H1 (cell line): ENCODE results near the gene FHOD1. TPM values are rescaled to one million over a fixed set of nuclear protein-coding genes. Genes with fewer than 3 reads are reported as not detected.

Experiments used
- CTCF ChIA-PET: fragments of 300-600 bp; sonication (Branson Sonifier 250); formaldehyde crosslinking; loops from one replicate; lab custom pipeline; 2021; ENCODE audit not compliant: partially characterized antibody; lab: Charles Lee
- POLR2A ChIA-PET: fragments of 300-600 bp; sonication (Branson Sonifier 250); formaldehyde crosslinking; loops from one replicate; lab custom pipeline; 2021; ENCODE audit warnings: inconsistent platforms; ENCODE audit not compliant: partially characterized antibody; lab: Charles Lee
- DNase-seq, 2 experiments: peaks; one replicate each; pipeline versions ENCODE4 v3.0.0 to v3.0.0-alpha.2; 2010 to 2022; ENCODE audit warnings: low spot score in 2 of 2, low read depth in 1 of 2, mixed read lengths in 1 of 2
- FAIRE-seq: peaks from 2 replicates; lab custom pipeline; 2011; peaks lifted over from hg19 to GRCh38; lab: Jason Lieb, UNC
- H2AFZ ChIP-seq: 2 replicates; pipeline ENCODE4 v1.8.1; 2012; ENCODE audit warnings: low read length, inconsistent platforms
- H2AK5ac ChIP-seq: 2 replicates; pipeline ENCODE4 v1.6.1; 2013; ENCODE audit warnings: low read depth, low read length
- H2BK120ac ChIP-seq: replicated peaks from 2 replicates; pipeline ENCODE3; 2013; ENCODE audit warnings: low read depth, low read length, inconsistent platforms
- H2BK12ac ChIP-seq: 2 replicates; pipeline ENCODE4 v1.6.1; 2013; ENCODE audit warnings: low read depth, low read length
- H2BK15ac ChIP-seq: 2 replicates; pipeline ENCODE4 v1.6.1; 2013; ENCODE audit warnings: low read length
- H2BK20ac ChIP-seq: 2 replicates; pipeline ENCODE4 v1.6.1; 2013; ENCODE audit warnings: low read length
- H2BK5ac ChIP-seq: 2 replicates; pipeline ENCODE4 v1.6.1; 2013; ENCODE audit warnings: low read depth, low read length
- H3K14ac ChIP-seq: 2 replicates; pipeline ENCODE4 v1.6.1; 2013; ENCODE audit warnings: inconsistent platforms; ENCODE audit not compliant: insufficient read length
- H3K18ac ChIP-seq: 2 replicates; pipeline ENCODE4 v1.6.1; 2013; ENCODE audit warnings: low read length; ENCODE audit errors: extremely low read depth
- H3K23ac ChIP-seq: 2 replicates; pipeline ENCODE4 v1.6.1; 2013; ENCODE audit warnings: inconsistent platforms; ENCODE audit not compliant: insufficient read length
- H3K23me2 ChIP-seq: 2 replicates; pipeline ENCODE4 v1.6.1; 2013; ENCODE audit warnings: low read depth, low read length
- H3K27ac ChIP-seq: 2 replicates; pipeline ENCODE4 v1.6.1; 2011; ENCODE audit warnings: low read depth, low read length, inconsistent platforms
- H3K27me3 ChIP-seq, 4 experiments: replicated peaks in 1 of 4; 1 replicate in 1 of 4; 2 replicates in 3 of 4; pipeline versions ENCODE4 v1.6.1 to v1.8.1; 2011 to 2013; ENCODE audit warnings: low read length in 3 of 4, mild to moderate bottlenecking in 3 of 4, inconsistent platforms in 2 of 4, mixed read lengths in 2 of 4, moderate library complexity in 1 of 4; ENCODE audit not compliant: control insufficient read depth in 3 of 4, insufficient read depth in 3 of 4; ENCODE audit errors: extremely low read depth in 1 of 4
- H3K36me3 ChIP-seq, 4 experiments: 2 replicates each; pipeline versions ENCODE4 v1.6.1 to v1.8.1; 2011 to 2013; ENCODE audit warnings: mild to moderate bottlenecking in 4 of 4, low read length in 3 of 4, moderate library complexity in 2 of 4, control low read depth in 1 of 4, inconsistent platforms in 1 of 4; ENCODE audit not compliant: insufficient read depth in 4 of 4, control insufficient read depth in 2 of 4
- H3K4ac ChIP-seq: replicated peaks from 2 replicates; pipeline ENCODE3; 2013; ENCODE audit warnings: low read length, low read depth, mixed read lengths, inconsistent platforms; ENCODE audit not compliant: insufficient read length
- H3K4me1 ChIP-seq, 4 experiments: replicated peaks in 1 of 4; 1 replicate in 1 of 4; 2 replicates in 3 of 4; pipeline versions ENCODE4 v1.6.1 to v1.8.1; 2011 to 2013; ENCODE audit warnings: low read length in 3 of 4, inconsistent platforms in 2 of 4, mixed read lengths in 1 of 4; ENCODE audit not compliant: insufficient read depth in 4 of 4, control insufficient read depth in 3 of 4
- H3K4me2 ChIP-seq, 2 experiments: 2 replicates each; pipeline versions ENCODE4 v1.6.1 to v1.8.1; 2011 to 2013; ENCODE audit warnings: low read depth in 2 of 2, low read length in 2 of 2, control low read depth in 1 of 2, inconsistent platforms in 1 of 2, mild to moderate bottlenecking in 1 of 2; ENCODE audit not compliant: insufficient read depth in 1 of 2
- H3K4me3 ChIP-seq, 4 experiments: fragments of 200-600, 300-600 bp in 1 of 4; sonication (generic), shearing (Covaris generic), sonication (Bioruptor Twin) in 1 of 4; 2 replicates each; pipeline versions ENCODE4 v1.5.1 to v1.8.1; 2011 to 2016; ENCODE audit warnings: low read length in 4 of 4, low read depth in 3 of 4, control low read depth in 2 of 4, inconsistent platforms in 2 of 4, mild to moderate bottlenecking in 2 of 4, mixed read lengths in 1 of 4, moderate library complexity in 1 of 4; ENCODE audit not compliant: insufficient read depth in 2 of 4; ENCODE audit errors: extremely low read depth in 1 of 4
- H3K56ac ChIP-seq: replicated peaks from 2 replicates; pipeline ENCODE3; 2013; ENCODE audit warnings: low read depth, mild to moderate bottlenecking, mixed read lengths, low read length, inconsistent platforms; ENCODE audit not compliant: insufficient read length
- H3K79me1 ChIP-seq: 2 replicates; pipeline ENCODE4 v1.6.1; 2013; ENCODE audit warnings: low read depth, low read length, control low read depth
- H3K79me2 ChIP-seq, 2 experiments: 2 replicates each; pipeline versions ENCODE4 v1.6.1 to v1.8.1; 2012 to 2013; ENCODE audit warnings: low read length in 2 of 2, mild to moderate bottlenecking in 2 of 2, inconsistent platforms in 1 of 2; ENCODE audit not compliant: insufficient read depth in 2 of 2, control insufficient read depth in 1 of 2
- H3K9ac ChIP-seq, 4 experiments: replicated peaks in 1 of 4; 1 replicate in 1 of 4; 2 replicates in 3 of 4; pipeline versions ENCODE4 v1.6.1 to v1.8.1; 2011 to 2013; ENCODE audit warnings: low read depth in 3 of 4, low read length in 3 of 4, control low read depth in 2 of 4, mild to moderate bottlenecking in 2 of 4, moderate library complexity in 2 of 4, inconsistent platforms in 1 of 4; ENCODE audit errors: extremely low read depth in 1 of 4
- H3K9me3 ChIP-seq, 2 experiments: 2 replicates each; pipeline versions ENCODE4 v1.6.1 to v1.8.1; 2012 to 2013; ENCODE audit warnings: mild to moderate bottlenecking in 2 of 2, moderate library complexity in 2 of 2, control low read depth in 1 of 2, inconsistent platforms in 1 of 2, low read depth in 1 of 2, low read length in 1 of 2, mixed read lengths in 1 of 2; ENCODE audit not compliant: insufficient read depth in 2 of 2
- H4K20me1 ChIP-seq, 2 experiments: replicated peaks in 1 of 2; 2 replicates each; pipeline versions ENCODE3 to v1.8.1; 2011 to 2013; ENCODE audit warnings: inconsistent platforms in 2 of 2, low read length in 2 of 2, mild to moderate bottlenecking in 1 of 2; ENCODE audit not compliant: insufficient read depth in 2 of 2, control insufficient read depth in 1 of 2
- H4K5ac ChIP-seq: 2 replicates; pipeline ENCODE4 v1.6.1; 2013; ENCODE audit warnings: low read length, low read depth, mixed read lengths, inconsistent platforms; ENCODE audit not compliant: insufficient read length
- H4K8ac ChIP-seq: 2 replicates; pipeline ENCODE4 v1.8.0; 2013; ENCODE audit warnings: mild to moderate bottlenecking, moderate library complexity, low read length, inconsistent platforms; ENCODE audit not compliant: insufficient read depth; ENCODE audit errors: extremely low read depth
- H4K91ac ChIP-seq: replicated peaks from 2 replicates; pipeline ENCODE3; 2013; ENCODE audit warnings: low read length, mixed read lengths, inconsistent platforms; ENCODE audit not compliant: insufficient read length
- BACH1 ChIP-seq: IDR thresholded peaks from 2 replicates; pipeline ENCODE4 v1.6.1; 2012; ENCODE audit warnings: low read length, improper control_type of control experiment
- EZH2 ChIP-seq: fragments of 200-600 bp; sonication (generic); IDR thresholded peaks from 2 replicates; pipeline ENCODE4 v1.7.1; 2012; ENCODE audit warnings: low read depth, mild to moderate bottlenecking, moderate library complexity, low read length, inconsistent platforms; ENCODE audit not compliant: severe bottlenecking
- MAFK ChIP-seq: IDR thresholded peaks from 2 replicates; pipeline ENCODE4 v1.6.1; 2012; ENCODE audit warnings: low read depth, mild to moderate bottlenecking, improper control_type of control experiment, low read length
- NANOG ChIP-seq: IDR thresholded peaks from 2 replicates; pipeline ENCODE4 v1.6.1; 2011; ENCODE audit warnings: low read length, low read depth, mild to moderate bottlenecking, inconsistent platforms; ENCODE audit not compliant: insufficient read depth, poor library complexity, severe bottlenecking
- RBBP5 ChIP-seq: IDR thresholded peaks from 2 replicates; pipeline ENCODE4 v1.7.1; 2012; ENCODE audit warnings: low read depth, mild to moderate bottlenecking, inconsistent platforms, low read length, moderate library complexity, borderline replicate concordance
- TEAD4 ChIP-seq: IDR thresholded peaks from 2 replicates; pipeline ENCODE4 v1.6.1; 2012; ENCODE audit warnings: low read depth, low read length, inconsistent platforms, mixed read lengths
- WGBS, 2 experiments: shearing (Covaris generic) in 1 of 2; methylation state at CpG; one replicate each; pipeline versions ENCODE4 v1.1.6 to v1.1.7; 2013 to 2015; ENCODE audit warnings: low lambda C conversion rate in 2 of 2, mixed read lengths in 2 of 2, inconsistent platforms in 1 of 2, low coverage in 1 of 2, missing lambda C conversion rate in 1 of 2; ENCODE audit not compliant: insufficient replicate concordance in 2 of 2, insufficient coverage in 1 of 2, insufficient read length in 1 of 2; ENCODE audit errors: extremely low coverage in 1 of 2, missing lambda C conversion rate in 1 of 2; 5-methylcytosine and 5-hydroxymethylcytosine counted together
- polyA plus RNA-seq, 7 experiments: library from polyadenylated mRNA; depleted of rRNA in 3 of 7; stranded (reverse) in 5 of 7; unstranded in 2 of 7; fragments of >200 nt in 5 of 7; fragments of 200-250 nt in 2 of 7; gene quantifications; 1 replicate in 5 of 7; 2 replicates in 1 of 7; 4 replicates in 1 of 7; pipeline versions ENCODE4 v1.2.1 to v1.2.3, GENCODE V29; 2011 to 2013; ENCODE audit warnings: missing spikeins in 2 of 7, mixed read lengths in 2 of 7
- total RNA-seq: library from RNA; stranded (reverse); fragmentation: NEBNext Ultra II Directional; extraction: Animal tissue kit (Norgen Biotek cat#: 25700); gene quantifications from 2 replicates; pipeline ENCODE4 v1.2.1, GENCODE V29; 2021

Gene FHOD1
- total and polyA plus RNA-seq, 2 of the 8 experiments (the other 6 are each of a cell fraction or from before 2014, with no cell fraction given) = 31.3 to 60.7 TPM

- H3K56ac ChIP-seq = no peak overlapping the region
- no peak overlapping the region for H3K4ac ChIP-seq
- peak overlapping the region; percentile 94 for H2AK5ac ChIP-seq
- no peak overlapping the region for H2BK120ac ChIP-seq
- no peak for FAIRE-seq
- no peaks in the 10 kb centered on the region for H3K27me3 ChIP-seq
- H3K4me3 ChIP-seq = no peak overlapping the region
- H3K9ac ChIP-seq = peak overlapping the region in 3 of 4 experiments; percentile 14 to 46 (median 25); a peak in 3 of 7 replicates
- ChIA-PET POLR2A (interaction anchor here (1.0 to 1.7 kb wide), 3 partner anchors 9 to 13 kb away, joined by 3 to 5 read pairs (median 3); no protein-coding TSS in a partner anchor), CTCF (interaction anchor here (1.0 to 1.6 kb wide), 3 partner anchors 37 to 145 kb away, joined by 3 to 6 read pairs (median 4); no protein-coding TSS in a partner anchor)
- H3K14ac ChIP-seq = no peak overlapping the region
- H2AFZ ChIP-seq = no peak overlapping the region
- H4K91ac ChIP-seq = peak overlapping the region; percentile 39
- H4K8ac ChIP-seq = no peak overlapping the region
- DNase-seq = no peak
- H3K79me2 ChIP-seq = peaks cover 0 to 21% of the 10 kb centered on the region in 2 experiments; a peak in 2 of 4 replicates
- H2BK5ac ChIP-seq = peak overlapping the region; percentile 41
- 0 out of 2 replicates have a peak overlapping the region, but pooled peaks have one; percentile 61 for H2BK15ac ChIP-seq
- H3K36me3 ChIP-seq = peaks cover 5 to 12% (median 6%) of the 10 kb centered on the region in 4 experiments; a peak in 4 of 8 replicates
- H3K79me1 ChIP-seq = peaks cover 18% of the 10 kb centered on the region
- peaks cover under 1% of the 10 kb centered on the region; the same call in 1 of the 2 replicates for H3K23me2 ChIP-seq
- H3K23ac ChIP-seq = no peak overlapping the region
- peak overlapping the region; percentile 46; the same call in 1 of the 2 replicates for H3K27ac ChIP-seq
- H3K9me3 ChIP-seq = no peaks in the 10 kb centered on the region
- H3K4me1 ChIP-seq = peaks cover 12 to 23% (median 14%) of the 10 kb centered on the region in 4 experiments
- WGBS, 2 experiments = 76% methylated on average over 7 of the region's 10 CpGs; no CpG with 5 or more reads in 1 of the 2 experiments
- peaks cover 0 to 6% of the 10 kb centered on the region in 2 experiments for H4K20me1 ChIP-seq
- H4K5ac ChIP-seq = no peak overlapping the region
- 0 out of 2 replicates have a peak overlapping the region, but pooled peaks have one; percentile 48 for H2BK20ac ChIP-seq
- H3K4me2 ChIP-seq = peak overlapping the region in 1 of 2 experiments; percentile 44
- TF ChIP-seq NANOG (no peak), MAFK (peak; percentile 82; the same call in 1 of the 2 replicates), BACH1 (peak; percentile 93), TEAD4 (peak; percentile 27; the same call in 1 of the 2 replicates), EZH2 (no peak), RBBP5 (no peak)
- peak overlapping the region; percentile 94 for H2BK12ac ChIP-seq
- H3K18ac ChIP-seq = peak overlapping the region; percentile 78
These were observed 6.0 kb downstream of the FHOD1 start for GRCh38 chr16:67241008-67241900.
